Ovary (tissue), 9 donors: ENCODE data around the gene SLC2A6. TPM values are rescaled to one million over a fixed set of nuclear protein-coding genes. Genes with fewer than 3 reads are reported as not detected.

Experiments
- DNase-seq, 5 donors: peaks; one replicate each; pipeline ENCODE4 v3.0.0-alpha.2; 2019 to 2020
- H3K27ac ChIP-seq, 2 donors: fragments of 200-600 bp; one replicate each; pipeline versions ENCODE4 v1.5.1 to v1.8.0; 2019 to 2022
- H3K27me3 ChIP-seq: fragments of 200-600 bp; one replicate; pipeline ENCODE4 v1.8.0; 2022
- H3K36me3 ChIP-seq: fragments of 200-600 bp; sonication (generic); one replicate; pipeline ENCODE4 v1.5.1; 2019
- H3K4me1 ChIP-seq: one replicate; pipeline ENCODE4 v1.8.1; 2013; ENCODE audit warnings: mild to moderate bottlenecking, moderate library complexity; ENCODE audit not compliant: insufficient read depth
- H3K4me3 ChIP-seq: fragments of 200-600 bp; sonication (generic); one replicate; pipeline ENCODE4 v1.5.1; 2017
- H3K9me3 ChIP-seq, 2 donors: fragments of 200-600 bp in 1 of 2; sonication (generic) in 1 of 2; one replicate each; pipeline versions ENCODE4 v1.5.1 to v1.8.1; 2013 to 2019; ENCODE audit warnings: mild to moderate bottlenecking in 1 of 2, moderate library complexity in 1 of 2
- CTCF ChIP-seq, 3 donors: fragments of 450-650 bp in 2 of 3; fragments of 200-600 bp in 1 of 3; IDR thresholded peaks; one replicate each; pipeline versions ENCODE4 v1.5.1 to v1.8.0; 2016 to 2022; ENCODE audit warnings: antibody characterized with exemption in 3 of 3, mild to moderate bottlenecking in 1 of 3
- EP300 ChIP-seq: sonication (generic); formaldehyde crosslinking; IDR thresholded peaks from one replicate; pipeline ENCODE4 v1.6.1; 2017; ENCODE audit warnings: antibody characterized with exemption
- POLR2A ChIP-seq: fragments of 450-650 bp; IDR thresholded peaks from one replicate; pipeline ENCODE4 v1.6.1; 2017; ENCODE audit warnings: antibody characterized with exemption, mild to moderate bottlenecking, moderate library complexity
- WGBS, 3 donors: extraction: QIAGEN DNeasy Blood & Tissue Kit in 1 of 3; methylation state at CpG; one replicate each; pipeline versions ENCODE4 v1.1.5 to v1.1.7; 2013 to 2017; 5-methylcytosine and 5-hydroxymethylcytosine counted together
- intact Hi-C, 4 donors: fragments of 100-400 bp; cut with DNase I; formaldehyde crosslinking; loops; one replicate each; pipeline versions ENCODE4 v1.11.0 to v1.15.1; 2022 to 2023
- polyA plus RNA-seq, 2 donors: library from polyadenylated mRNA; stranded (reverse); fragments of 200-250 nt in 1 of 2; fragments of 350-450 nt in 1 of 2; fragmentation: Illumina TruSeq in 1 of 2; extraction: RNeasy Lipid Tissue Mini Kit (QIAGEN cat#74804) in 1 of 2; gene quantifications; one replicate each; pipeline ENCODE4 v1.2.3, GENCODE V29; 2013 to 2014
- total RNA-seq, 7 donors: library from RNA; depleted of rRNA in 2 of 7; stranded (reverse); fragments of >200 nt in 2 of 7; fragmentation: NEBNext Ultra II Directional in 3 of 7; extraction: Animal tissue kit (Norgen Biotek cat#: 25700) in 3 of 7; gene quantifications; one replicate each; pipeline versions ENCODE4 v1.1.0 to v1.2.4, GENCODE V29; 2016 to 2023
- donor health status: DM: no; HTN: no; CAD: no; lungs with moderate emphysema.
- donor health status: DM: no; HTN: no; CAD: no.
- donor health status: Bipolar disorder and iron deficiency.
- donor health status: DM: yes; HTN: yes; CAD: no.
- donor health status: DM: no; HTN: no; CAD: no.
- donor health status: DM: yes; HTN: yes; CAD: no.

Gene SLC2A6
- total and polyA plus RNA-seq, 9 donors = 0.37 to 7.4 (median 0.94) TPM

GRCh38 chr9:133443982-133444381, 34.9 kb downstream of the SLC2A6 start:
- WGBS, 3 donors = 80 to 87% (median 86%) methylated on average over 8 of the region's 8 CpGs
- no peaks in the 10 kb centered on the region for H3K4me1 ChIP-seq

GRCh38 chr9:133443248-133443647, 35.7 kb downstream of the SLC2A6 start:
- WGBS, 3 donors = 85 to 93% (median 89%) methylated on average over 5 to 15 of the region's 15 CpGs
- intact Hi-C loops = no loop called here
- TF ChIP-seq POLR2A = no peak
- no peak for TF ChIP-seq CTCF (IDR thresholded peaks at IDR 0.05)
- TF ChIP-seq EP300 = no peak

More at GRCh38 chr9:133443982-133444381, 34.9 kb downstream of the SLC2A6 start:
- no peak overlapping the region for H3K4me3 ChIP-seq
- no peaks in the 10 kb centered on the region for H3K9me3 ChIP-seq
- TF ChIP-seq EP300 = no peak
- TF ChIP-seq CTCF (IDR thresholded peaks at IDR 0.05) = no peak
- no peak for TF ChIP-seq POLR2A
- no peak overlapping the region for H3K27ac ChIP-seq
- DNase-seq = no peak
- H3K36me3 ChIP-seq = no peaks in the 10 kb centered on the region
- intact Hi-C loops = no loop called here
- H3K27me3 ChIP-seq = no peaks in the 10 kb centered on the region

GRCh38 chr9:133441571-133441970, 37.3 kb downstream of the SLC2A6 start:
- intact Hi-C loops = no loop called here
- DNase-seq = no peak
- H3K36me3 ChIP-seq = no peaks in the 10 kb centered on the region
- no peaks in the 10 kb centered on the region for H3K27me3 ChIP-seq
- no peaks in the 10 kb centered on the region for H3K4me1 ChIP-seq
- H3K4me3 ChIP-seq = no peak overlapping the region
- 66 to 77% (median 66%) methylated on average over 5 of the region's 5 CpGs for WGBS, 3 donors
- no peak overlapping the region for H3K27ac ChIP-seq
- no peaks in the 10 kb centered on the region for H3K9me3 ChIP-seq
- no peak for TF ChIP-seq POLR2A
- TF ChIP-seq EP300 = no peak
- TF ChIP-seq CTCF (IDR thresholded peaks at IDR 0.05) = no peak

More at GRCh38 chr9:133443248-133443647, 35.7 kb downstream of the SLC2A6 start:
- Histone ChIP-seq H3K4me3 (no peak overlapping the region), H3K9me3 (no peaks in the 10 kb centered on the region), H3K27ac (no peak overlapping the region), H3K36me3 (no peaks in the 10 kb centered on the region), H3K27me3 (no peaks in the 10 kb centered on the region), H3K4me1 (no peaks in the 10 kb centered on the region)
- DNase-seq = no peak

- no peak for DNase-seq
Observed at GRCh38 chr9:133440874-133441273, 38.0 kb downstream of the SLC2A6 start.

More at GRCh38 chr9:133440874-133441273, 38.0 kb downstream of the SLC2A6 start:
- Histone ChIP-seq H3K9me3 (no peaks in the 10 kb centered on the region), H3K4me1 (no peaks in the 10 kb centered on the region), H3K27me3 (no peaks in the 10 kb centered on the region), H3K36me3 (no peaks in the 10 kb centered on the region), H3K4me3 (no peak overlapping the region), H3K27ac (no peak overlapping the region)
- no peak for TF ChIP-seq POLR2A
- no peak for TF ChIP-seq EP300
- TF ChIP-seq CTCF (IDR thresholded peaks at IDR 0.05) = no peak
- WGBS, 3 donors = 89 to 92% (median 91%) methylated on average over 12 of the region's 12 CpGs
- intact Hi-C loops = no loop called here
